Measurements from ENCODE around the gene SLC47A1. TPM values are rescaled to one million over a fixed set of nuclear protein-coding genes. Genes with fewer than 3 reads are reported as not detected.
A peak's percentile ranks its signal among the peaks of the same experiment; 100 is the strongest.

Gene SLC47A1
- total RNA-seq, 1 experiment from 2014 or later: 16.1 TPM

- Histone ChIP-seq H3K9me3 (ENCODE audit: control insufficient read depth, insufficient read depth, low read depth, low read length) (no peaks in the 10 kb centered on the region), H3K36me3 (ENCODE audit: control insufficient read depth, insufficient read depth, low read length) (no peaks in the 10 kb centered on the region), H3K27ac (ENCODE audit: low read length) (no peak overlapping the region), H3K4me3 (ENCODE audit: low read depth in 2 of 2, low read length in 2 of 2) (no peak overlapping the region), H3K4me1 (ENCODE audit: control insufficient read depth, insufficient read depth, low read length) (no peaks in the 10 kb centered on the region; the same call in 1 of the 2 replicates), H3K27me3 (ENCODE audit: control insufficient read depth, insufficient read depth, low read length) (no peaks in the 10 kb centered on the region)
- ChIA-PET POLR2A (no interaction called here), CTCF (interaction anchor here (0.6 kb wide), 1 partner anchor 254 kb away, joined by 4 read pairs; no protein-coding TSS in a partner anchor)
- no TSS peak for BruUV-seq (replicated peaks)
- in situ Hi-C loops (cut with HindIII; ENCODE audit: low pct_unique_long_range_greater_than_20kb, low sequenced_read_pairs): no loop called here
- intact Hi-C loops (cut with micrococcal nuclease; ENCODE audit: unreplicated experiment): loop anchor here (10.0 kb wide), 1 partner anchor 134 kb away; the partner anchor contains the start of gene ALDH3A2
- DNase-seq (ENCODE audit: low read depth, low spot score) (no peak), ATAC-seq (no peak)
- TF ChIP-seq POLR2AphosphoS5 (IDR thresholded peaks at IDR 0.05; ENCODE audit: low read depth, low read length) (no peak), TCF7L2 (IDR thresholded peaks at IDR 0.05; ENCODE audit: low read depth, low read length) (no peak), CTCF (IDR thresholded peaks at IDR 0.05) (no peak), SIN3A (IDR thresholded peaks at IDR 0.05; ENCODE audit: borderline replicate concordance, insufficient read depth, low read depth, low read length) (no peak), REST (IDR thresholded peaks at IDR 0.05; ENCODE audit: insufficient read depth in 1 of 2, low read depth in 2 of 2, low read length in 1 of 2) (no peak)
Observed at GRCh38 chr17:19510903-19511302, 22.8 kb upstream of the SLC47A1 start.

GRCh38 chr17:19513897-19514488 is 19.7 kb upstream of the SLC47A1 start:
- POLR2A ChIA-PET: no interaction called here
- CTCF ChIA-PET: no interaction called here
- no TSS peak for BruUV-seq (replicated peaks)
- H3K27ac ChIP-seq (ENCODE audit: low read length): no peak overlapping the region
- TF ChIP-seq CTCF (IDR thresholded peaks at IDR 0.05) (peak; percentile 92), REST (IDR thresholded peaks at IDR 0.05; ENCODE audit: insufficient read depth in 1 of 2, low read depth in 2 of 2, low read length in 1 of 2) (no peak)
- no peak overlapping the region for H3K4me3 ChIP-seq (ENCODE audit: low read depth in 2 of 2, low read length in 2 of 2)
- H3K27me3 ChIP-seq (ENCODE audit: control insufficient read depth, insufficient read depth, low read length): no peaks in the 10 kb centered on the region
- no peaks in the 10 kb centered on the region for H3K9me3 ChIP-seq (ENCODE audit: control insufficient read depth, insufficient read depth, low read depth, low read length)
- intact Hi-C loops (cut with micrococcal nuclease; ENCODE audit: unreplicated experiment): loop anchor here (1.0 to 10.0 kb wide), 2 partner anchors 131 to 252 kb away; partner anchors contain the start of gene ALDH3A2
- ATAC-seq: peak; percentile 86
- H3K4me1 ChIP-seq (ENCODE audit: control insufficient read depth, insufficient read depth, low read length): no peaks in the 10 kb centered on the region
- peak; percentile 51 for DNase-seq (ENCODE audit: low read depth, low spot score)
- no peaks in the 10 kb centered on the region for H3K36me3 ChIP-seq (ENCODE audit: control insufficient read depth, insufficient read depth, low read length)
- in situ Hi-C loops (cut with HindIII; ENCODE audit: low pct_unique_long_range_greater_than_20kb, low sequenced_read_pairs): no loop called here
